H9 (cell line): ENCODE data around the gene ADGRF1. TPM values are rescaled to one million over a fixed set of nuclear protein-coding genes. Genes with fewer than 3 reads are reported as not detected.

Experiments
- DNase-seq: peaks from one replicate; pipeline ENCODE4 v3.0.0-alpha.2; 2017
- H2AFZ ChIP-seq: one replicate; pipeline ENCODE4 v1.6.1; 2013; ENCODE audit warnings: mild to moderate bottlenecking, low read length, control low read depth, moderate library complexity
- H2AK5ac ChIP-seq: 2 replicates; pipeline ENCODE4 v1.6.1; 2013; ENCODE audit warnings: low read length, control low read depth, mixed read lengths; ENCODE audit not compliant: insufficient read length
- H2BK120ac ChIP-seq: one replicate; pipeline ENCODE4 v1.6.1; 2013; ENCODE audit warnings: low read depth, mild to moderate bottlenecking, low read length, control low read depth, inconsistent platforms; ENCODE audit not compliant: poor library complexity, severe bottlenecking
- H2BK12ac ChIP-seq: 2 replicates; pipeline ENCODE4 v1.6.1; 2013; ENCODE audit warnings: low read length, control low read depth, mixed read lengths, low read depth; ENCODE audit not compliant: insufficient read length
- H2BK15ac ChIP-seq: 2 replicates; pipeline ENCODE4 v1.6.1; 2013; ENCODE audit warnings: low read depth, low read length, control low read depth
- H2BK20ac ChIP-seq: one replicate; pipeline ENCODE4 v1.6.1; 2013; ENCODE audit warnings: low read depth, mild to moderate bottlenecking, low read length, control low read depth, inconsistent platforms; ENCODE audit not compliant: poor library complexity, severe bottlenecking
- H2BK5ac ChIP-seq: 2 replicates; pipeline ENCODE4 v1.6.1; 2013; ENCODE audit warnings: low read length, control low read depth, mixed read lengths; ENCODE audit not compliant: insufficient read length
- H3K14ac ChIP-seq: 2 replicates; pipeline ENCODE4 v1.6.1; 2013; ENCODE audit warnings: low read length, control low read depth; ENCODE audit not compliant: insufficient read depth
- H3K18ac ChIP-seq: 2 replicates; pipeline ENCODE4 v1.6.1; 2013; ENCODE audit warnings: low read depth, mild to moderate bottlenecking, mixed read lengths, low read length, control low read depth; ENCODE audit not compliant: insufficient read length
- H3K23ac ChIP-seq: 2 replicates; pipeline ENCODE4 v1.6.1; 2013; ENCODE audit warnings: low read length, control low read depth, mixed read lengths, low read depth; ENCODE audit not compliant: insufficient read length
- H3K23me2 ChIP-seq: 2 replicates; pipeline ENCODE4 v1.6.1; 2013; ENCODE audit warnings: low read depth, mild to moderate bottlenecking, mixed read lengths, low read length, control low read depth; ENCODE audit not compliant: insufficient read length, poor library complexity, severe bottlenecking
- H3K27ac ChIP-seq: 2 replicates; pipeline ENCODE4 v1.5.1; 2013; ENCODE audit warnings: low read length, control low read depth, mixed read lengths, low read depth; ENCODE audit not compliant: insufficient read length
- H3K27me3 ChIP-seq: 2 replicates; pipeline ENCODE4 v1.6.1; 2013; ENCODE audit warnings: low read length, control low read depth, inconsistent platforms; ENCODE audit not compliant: insufficient read depth
- H3K4ac ChIP-seq: 2 replicates; pipeline ENCODE4 v1.6.1; 2013; ENCODE audit warnings: low read depth, mild to moderate bottlenecking, control low read depth, inconsistent platforms, low read length, moderate library complexity
- H3K4me1 ChIP-seq: 2 replicates; pipeline ENCODE4 v1.6.1; 2013; ENCODE audit warnings: low read length, control low read depth, inconsistent platforms; ENCODE audit not compliant: insufficient read depth
- H3K4me2 ChIP-seq: 2 replicates; pipeline ENCODE4 v1.6.1; 2013; ENCODE audit warnings: low read length, control low read depth, mixed read lengths; ENCODE audit not compliant: insufficient read length, insufficient read depth
- H3K56ac ChIP-seq: 2 replicates; pipeline ENCODE4 v1.6.1; 2013; ENCODE audit warnings: low read depth, mild to moderate bottlenecking, mixed read lengths, low read length, control low read depth; ENCODE audit not compliant: insufficient read length
- H3K79me1 ChIP-seq: 2 replicates; pipeline ENCODE4 v1.6.1; 2013; ENCODE audit warnings: low read depth, mild to moderate bottlenecking, moderate library complexity, low read length, control low read depth, inconsistent platforms; ENCODE audit not compliant: insufficient read depth, poor library complexity, severe bottlenecking
- H3K79me2 ChIP-seq: 2 replicates; pipeline ENCODE4 v1.6.1; 2013; ENCODE audit warnings: low read length, control low read depth, inconsistent platforms; ENCODE audit not compliant: insufficient read depth
- H3K9ac ChIP-seq: 2 replicates; pipeline ENCODE4 v1.6.1; 2013; ENCODE audit warnings: low read length, control low read depth, mixed read lengths; ENCODE audit not compliant: insufficient read length; ENCODE audit errors: extremely low read depth
- H3K9me3 ChIP-seq: one replicate; pipeline ENCODE4 v1.6.1; 2013; ENCODE audit warnings: low read depth, low read length, inconsistent platforms; ENCODE audit not compliant: control insufficient read depth
- H3T11ph ChIP-seq: one replicate; pipeline ENCODE4 v1.6.1; 2013; ENCODE audit warnings: mild to moderate bottlenecking, low read length, control low read depth, inconsistent platforms
- H4K20me1 ChIP-seq: one replicate; pipeline ENCODE4 v1.6.1; 2013; ENCODE audit not compliant: control insufficient read depth, insufficient read length, insufficient read depth
- H4K5ac ChIP-seq: 2 replicates; pipeline ENCODE4 v1.6.1; 2013; ENCODE audit warnings: low read depth, mild to moderate bottlenecking, mixed read lengths, low read length, control low read depth; ENCODE audit not compliant: insufficient read length
- H4K8ac ChIP-seq: replicated peaks from 2 replicates; pipeline ENCODE4 v1.6.1; 2013; ENCODE audit warnings: low read length, control low read depth, mixed read lengths, low read depth; ENCODE audit not compliant: insufficient read length
- H4K91ac ChIP-seq: 2 replicates; pipeline ENCODE4 v1.6.1; 2013; ENCODE audit warnings: low read depth, mild to moderate bottlenecking, moderate library complexity, mixed read lengths, low read length, control low read depth; ENCODE audit not compliant: insufficient read length
- H3K27ac Mint-ChIP-seq, 3 experiments: 2 replicates in 2 of 3; 3 replicates in 1 of 3; pipeline ENCODE4 v1.8.0; 2020 to 2021; ENCODE audit warnings: mixed read lengths in 3 of 3, mild to moderate bottlenecking in 1 of 3, moderate library complexity in 1 of 3
- H3K27me3 Mint-ChIP-seq: 2 replicates; pipeline ENCODE4 v1.8.0; 2021; ENCODE audit warnings: low read depth, mild to moderate bottlenecking, moderate library complexity, mixed read lengths
- H3K36me3 Mint-ChIP-seq, 3 experiments: 2 replicates in 2 of 3; 3 replicates in 1 of 3; pipeline ENCODE4 v1.8.0; 2020 to 2021; ENCODE audit warnings: low read depth in 3 of 3, mixed read lengths in 3 of 3; ENCODE audit not compliant: insufficient read depth in 1 of 3
- H3K4me1 Mint-ChIP-seq, 2 experiments: 2 replicates each; pipeline ENCODE4 v1.8.0; 2020; ENCODE audit warnings: mixed read lengths in 2 of 2
- H3K4me3 Mint-ChIP-seq, 2 experiments: 2 replicates in 1 of 2; 3 replicates in 1 of 2; pipeline ENCODE4 v1.8.0; 2020 to 2021; ENCODE audit warnings: mild to moderate bottlenecking in 2 of 2, mixed read lengths in 2 of 2, moderate library complexity in 1 of 2
- H3K9me3 Mint-ChIP-seq, 2 experiments: 2 replicates in 1 of 2; 3 replicates in 1 of 2; pipeline ENCODE4 v1.8.0; 2020; ENCODE audit warnings: mild to moderate bottlenecking in 2 of 2, mixed read lengths in 2 of 2, moderate library complexity in 1 of 2
- WGBS: extraction: QIAGEN DNeasy Blood & Tissue Kit; methylation state at CpG from one replicate; pipeline ENCODE4 v1.1.7; 2013; ENCODE audit warnings: missing lambda C conversion rate, low lambda C conversion rate, mixed read lengths; ENCODE audit not compliant: insufficient read length; ENCODE audit errors: extremely low coverage; 5-methylcytosine and 5-hydroxymethylcytosine counted together
- total RNA-seq: library from RNA; stranded (reverse); gene quantifications from 2 replicates; pipeline ENCODE4 v1.2.1, GENCODE V29; 2021
- TF ChIP-seq, protein P1 (sequence below): fragments of 200-600 bp; sonication (generic); conservative IDR thresholded peaks from 3 replicates; pipeline ENCODE4 v1.8.0; 2021; ENCODE audit warnings: antibody characterized with exemption, mild to moderate bottlenecking

The ADGRF1 gene
- total RNA-seq, 1 experiment from 2014 or later = not detected

DNA sequence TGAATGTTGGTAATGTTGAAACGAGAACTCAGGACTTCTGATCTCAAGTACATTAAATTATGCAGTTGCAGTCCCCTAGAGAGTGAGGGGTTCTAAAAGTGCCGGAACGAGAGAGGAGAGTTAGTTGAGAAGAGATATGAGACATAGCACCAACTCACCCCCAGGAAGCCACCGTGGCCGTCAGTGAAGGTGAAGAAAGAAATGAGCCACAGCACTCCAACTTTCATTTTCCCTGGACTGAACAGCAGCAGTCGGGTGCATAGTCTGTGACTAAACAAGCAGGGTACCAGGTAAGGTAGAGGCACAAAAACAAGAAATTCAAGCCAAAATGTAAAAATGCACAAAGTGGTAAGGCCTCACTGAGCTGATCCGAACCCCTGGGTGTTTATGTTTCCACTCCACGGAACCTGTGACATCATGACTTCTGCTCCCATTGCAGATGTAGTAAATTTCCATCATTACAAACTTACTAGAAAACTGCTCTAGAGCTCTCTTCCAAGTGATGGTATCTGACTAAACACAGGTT is 13.2 kb downstream of the ADGRF1 start:
- no peak overlapping the region for H2AK5ac ChIP-seq
- no peak overlapping the region for H3K9ac ChIP-seq
- no peak overlapping the region for H2BK5ac ChIP-seq
- H3K27me3 ChIP-seq = no peaks in the 10 kb centered on the region
- Mint-ChIP-seq H3K9me3 (no peaks in the 10 kb centered on the region), H3K36me3 (no peaks in the 10 kb centered on the region), H3K27ac (peak overlapping the region in 1 of 3 experiments; percentile 79; a peak in 1 of 7 replicates), H3K4me1 (no peaks in the 10 kb centered on the region), H3K27me3 (no peaks in the 10 kb centered on the region), H3K4me3 (no peak overlapping the region)
- H3K4me1 ChIP-seq = no peaks in the 10 kb centered on the region
- no peak overlapping the region for H2BK15ac ChIP-seq
- TF ChIP-seq, protein P1, sequence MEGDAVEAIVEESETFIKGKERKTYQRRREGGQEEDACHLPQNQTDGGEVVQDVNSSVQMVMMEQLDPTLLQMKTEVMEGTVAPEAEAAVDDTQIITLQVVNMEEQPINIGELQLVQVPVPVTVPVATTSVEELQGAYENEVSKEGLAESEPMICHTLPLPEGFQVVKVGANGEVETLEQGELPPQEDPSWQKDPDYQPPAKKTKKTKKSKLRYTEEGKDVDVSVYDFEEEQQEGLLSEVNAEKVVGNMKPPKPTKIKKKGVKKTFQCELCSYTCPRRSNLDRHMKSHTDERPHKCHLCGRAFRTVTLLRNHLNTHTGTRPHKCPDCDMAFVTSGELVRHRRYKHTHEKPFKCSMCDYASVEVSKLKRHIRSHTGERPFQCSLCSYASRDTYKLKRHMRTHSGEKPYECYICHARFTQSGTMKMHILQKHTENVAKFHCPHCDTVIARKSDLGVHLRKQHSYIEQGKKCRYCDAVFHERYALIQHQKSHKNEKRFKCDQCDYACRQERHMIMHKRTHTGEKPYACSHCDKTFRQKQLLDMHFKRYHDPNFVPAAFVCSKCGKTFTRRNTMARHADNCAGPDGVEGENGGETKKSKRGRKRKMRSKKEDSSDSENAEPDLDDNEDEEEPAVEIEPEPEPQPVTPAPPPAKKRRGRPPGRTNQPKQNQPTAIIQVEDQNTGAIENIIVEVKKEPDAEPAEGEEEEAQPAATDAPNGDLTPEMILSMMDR = no peak
- no peaks in the 10 kb centered on the region for H3K9me3 ChIP-seq
- H2BK12ac ChIP-seq = no peak overlapping the region
- H4K5ac ChIP-seq = no peak overlapping the region
- no peak overlapping the region for H3K14ac ChIP-seq
- H3K4ac ChIP-seq = no peak overlapping the region
- no peak overlapping the region for H2AFZ ChIP-seq
- DNase-seq = no peak
- no peak overlapping the region for H3K56ac ChIP-seq
- H3T11ph ChIP-seq = no peak overlapping the region
- H3K23ac ChIP-seq = no peak overlapping the region
- H3K23me2 ChIP-seq = no peaks in the 10 kb centered on the region
- H2BK120ac ChIP-seq = no peak overlapping the region
- no peak overlapping the region for H4K8ac ChIP-seq
- no peak overlapping the region for H2BK20ac ChIP-seq
- no peaks in the 10 kb centered on the region for H4K20me1 ChIP-seq
- no peak overlapping the region for H3K4me2 ChIP-seq
- no peak overlapping the region for H4K91ac ChIP-seq
- no peaks in the 10 kb centered on the region for H3K79me2 ChIP-seq
- no peaks in the 10 kb centered on the region for H3K79me1 ChIP-seq
- no peak overlapping the region for H3K18ac ChIP-seq
- WGBS = no CpG with 5 or more reads among the region's 8 CpGs
- no peak overlapping the region for H3K27ac ChIP-seq
